ENCODE data around the gene ZNF287. TPM values are rescaled to one million over a fixed set of nuclear protein-coding genes. Genes with fewer than 3 reads are reported as not detected.

The ZNF287 gene
- total RNA-seq, 2 donors from 2014 or later: 2.6 to 5.9 TPM

GRCh38 chr17:16516594-16517051 is 52.4 kb downstream of the ZNF287 start:
- no peak for DNase-seq (ENCODE audit: low spot score)
- no peak for TF ChIP-seq CTCF (IDR thresholded peaks at IDR 0.05)
- no peaks in the 10 kb centered on the region for H3K9me3 ChIP-seq
- no peak for ATAC-seq (ENCODE audit: insufficient number of reproducible peaks, low FRiP score, low read depth)
- no peaks in the 10 kb centered on the region for H3K27me3 ChIP-seq (replicated peaks; ENCODE audit: insufficient read depth)
- no peak overlapping the region for H3K27ac ChIP-seq
- peaks cover 2 to 12% of the 10 kb centered on the region in 2 donors for H3K4me1 ChIP-seq (ENCODE audit: control insufficient read depth in 1 of 2, low read depth in 2 of 2)
- peak overlapping the region; percentile 29 for H3K4me3 ChIP-seq
- H3K36me3 ChIP-seq: no peaks in the 10 kb centered on the region

- H3K9me3 ChIP-seq: no peaks in the 10 kb centered on the region
- peaks cover 2 to 12% of the 10 kb centered on the region in 2 donors for H3K4me1 ChIP-seq (ENCODE audit: control insufficient read depth in 1 of 2, low read depth in 2 of 2)
- H3K36me3 ChIP-seq: no peaks in the 10 kb centered on the region
- ATAC-seq (ENCODE audit: insufficient number of reproducible peaks, low FRiP score, low read depth) (no peak), DNase-seq (ENCODE audit: low spot score) (no peak)
- H3K27ac ChIP-seq: no peak overlapping the region
- H3K27me3 ChIP-seq (replicated peaks; ENCODE audit: insufficient read depth): no peaks in the 10 kb centered on the region
- no peak for TF ChIP-seq CTCF (IDR thresholded peaks at IDR 0.05)
- H3K4me3 ChIP-seq: no peak overlapping the region
Observed at GRCh38 chr17:16515933-16516332, 53.1 kb downstream of the ZNF287 start.

GRCh38 chr17:16513873-16514272 is 55.1 kb downstream of the ZNF287 start:
- Histone ChIP-seq H3K27me3 (replicated peaks; ENCODE audit: insufficient read depth) (no peaks in the 10 kb centered on the region), H3K4me3 (no peak overlapping the region), H3K27ac (no peak overlapping the region), H3K4me1 (ENCODE audit: control insufficient read depth in 1 of 2, low read depth in 2 of 2) (peaks cover 2 to 12% of the 10 kb centered on the region in 2 donors), H3K9me3 (no peaks in the 10 kb centered on the region), H3K36me3 (no peaks in the 10 kb centered on the region)
- ATAC-seq (ENCODE audit: insufficient number of reproducible peaks, low FRiP score, low read depth) (no peak), DNase-seq (ENCODE audit: low spot score) (no peak)
- TF ChIP-seq CTCF (IDR thresholded peaks at IDR 0.05): no peak

- H3K27me3 ChIP-seq (replicated peaks; ENCODE audit: insufficient read depth): no peaks in the 10 kb centered on the region
- DNase-seq (ENCODE audit: low spot score) (no peak), ATAC-seq (ENCODE audit: insufficient number of reproducible peaks, low FRiP score, low read depth) (no peak)
- peaks cover 1 to 9% of the 10 kb centered on the region in 2 donors for H3K4me1 ChIP-seq (ENCODE audit: control insufficient read depth in 1 of 2, low read depth in 2 of 2)
- no peak for TF ChIP-seq CTCF (IDR thresholded peaks at IDR 0.05)
- H3K9me3 ChIP-seq: no peaks in the 10 kb centered on the region
- H3K4me3 ChIP-seq: no peak overlapping the region
- no peak overlapping the region for H3K27ac ChIP-seq
- no peaks in the 10 kb centered on the region for H3K36me3 ChIP-seq
Observed at GRCh38 chr17:16512011-16512410, 57.0 kb downstream of the ZNF287 start.

GRCh38 chr17:16511593-16511992 is 57.4 kb downstream of the ZNF287 start:
- H3K4me1 ChIP-seq (ENCODE audit: control insufficient read depth in 1 of 2, low read depth in 2 of 2): peaks cover 0 to 5% of the 10 kb centered on the region in 2 donors
- H3K9me3 ChIP-seq: no peaks in the 10 kb centered on the region
- DNase-seq (ENCODE audit: low spot score) (no peak), ATAC-seq (ENCODE audit: insufficient number of reproducible peaks, low FRiP score, low read depth) (no peak)
- H3K4me3 ChIP-seq: no peak overlapping the region
- H3K27ac ChIP-seq: no peak overlapping the region
- no peaks in the 10 kb centered on the region for H3K27me3 ChIP-seq (replicated peaks; ENCODE audit: insufficient read depth)
- no peak for TF ChIP-seq CTCF (IDR thresholded peaks at IDR 0.05)
- no peaks in the 10 kb centered on the region for H3K36me3 ChIP-seq

All from thoracic aorta (tissue), 2 donors.